Subcutaneous abdominal adipose tissue (tissue), 5 donors: ENCODE data around the gene KHDC1L.

ENCODE experiments used
- H3K27ac ChIP-seq: one replicate; pipeline ENCODE4 v1.7.0; 2013; ENCODE audit warnings: low read depth, mild to moderate bottlenecking, inconsistent platforms, low read length, moderate library complexity
- H3K27me3 ChIP-seq, 5 donors: one replicate each; pipeline ENCODE4 v1.7.0; 2013; ENCODE audit warnings: low read length in 5 of 5, inconsistent platforms in 1 of 5; ENCODE audit not compliant: control insufficient read depth in 5 of 5, insufficient read depth in 4 of 5
- H3K36me3 ChIP-seq, 5 donors: one replicate each; pipeline ENCODE4 v1.7.0; 2013; ENCODE audit warnings: low read length in 5 of 5; ENCODE audit not compliant: control insufficient read depth in 5 of 5, insufficient read depth in 5 of 5
- H3K4me1 ChIP-seq, 5 donors: one replicate each; pipeline ENCODE4 v1.7.0; 2013; ENCODE audit warnings: low read length in 5 of 5, mild to moderate bottlenecking in 3 of 5, moderate library complexity in 1 of 5; ENCODE audit not compliant: control insufficient read depth in 5 of 5, insufficient read depth in 5 of 5
- H3K4me3 ChIP-seq, 5 donors: one replicate each; pipeline ENCODE4 v1.7.0; 2013; ENCODE audit warnings: low read length in 5 of 5, low read depth in 1 of 5
- H3K9ac ChIP-seq, 5 donors: one replicate each; pipeline ENCODE4 v1.7.0; 2013; ENCODE audit warnings: low read length in 5 of 5, mild to moderate bottlenecking in 4 of 5, moderate library complexity in 3 of 5
- H3K9me3 ChIP-seq, 5 donors: one replicate each; pipeline ENCODE4 v1.7.0; 2013; ENCODE audit warnings: low read length in 5 of 5; ENCODE audit not compliant: control insufficient read depth in 5 of 5
- donor health status: healthy.
- donor health status: healthy.
- donor health status: healthy.
- donor health status: healthy.
- donor health status: healthy.

The KHDC1L gene

GRCh38 chr6:73180076-73180738 lies 45.1 kb downstream of the KHDC1L start:
- Histone ChIP-seq H3K9me3 (no peaks in the 10 kb centered on the region), H3K36me3 (no peaks in the 10 kb centered on the region), H3K27me3 (peaks cover 0 to 7% (median 5%) of the 10 kb centered on the region in 5 donors), H3K4me1 (peaks cover 0 to 5% (median 4%) of the 10 kb centered on the region in 5 donors), H3K4me3 (no peak overlapping the region), H3K27ac (no peak overlapping the region), H3K9ac (peak overlapping the region in 1 of 5 donors; percentile 4)

- H3K9ac ChIP-seq: no peak overlapping the region
- peaks cover 0 to 5% (median 3%) of the 10 kb centered on the region in 5 donors for H3K27me3 ChIP-seq
- H3K4me1 ChIP-seq: peaks cover 0 to 5% (median 4%) of the 10 kb centered on the region in 5 donors
- H3K9me3 ChIP-seq: no peaks in the 10 kb centered on the region
- no peak overlapping the region for H3K27ac ChIP-seq
- no peak overlapping the region for H3K4me3 ChIP-seq
- no peaks in the 10 kb centered on the region for H3K36me3 ChIP-seq
These were observed 47.9 kb downstream of the KHDC1L start for GRCh38 chr6:73177221-73177944.

- Histone ChIP-seq H3K27ac (no peak overlapping the region), H3K4me1 (peaks cover 0 to 5% (median 4%) of the 10 kb centered on the region in 5 donors), H3K9me3 (no peaks in the 10 kb centered on the region), H3K27me3 (peaks cover 0 to 5% (median 3%) of the 10 kb centered on the region in 5 donors), H3K4me3 (no peak overlapping the region), H3K9ac (no peak overlapping the region), H3K36me3 (no peaks in the 10 kb centered on the region)
These were observed 49.2 kb downstream of the KHDC1L start for GRCh38 chr6:73176057-73176456.

DNA sequence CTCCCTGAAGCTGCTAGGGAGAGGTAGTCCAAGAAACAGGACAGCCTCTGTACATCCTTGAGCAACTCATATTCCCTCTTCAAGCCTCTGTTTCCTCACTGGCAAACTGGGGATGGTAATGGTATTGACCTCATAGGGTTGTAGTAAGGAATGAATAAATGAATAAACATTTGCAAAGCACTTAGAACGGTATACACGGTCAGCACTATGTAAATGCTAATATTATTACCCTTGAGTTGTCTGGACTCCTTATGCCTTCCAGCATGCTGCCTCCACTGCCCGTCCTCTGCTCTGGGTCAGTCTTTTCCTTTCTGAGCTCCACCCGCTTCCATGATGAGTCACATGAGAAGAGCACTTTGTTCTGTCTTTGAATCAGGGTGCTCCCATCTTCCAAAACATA lies 50.6 kb downstream of the KHDC1L start:
- no peaks in the 10 kb centered on the region for H3K9me3 ChIP-seq
- H3K36me3 ChIP-seq: no peaks in the 10 kb centered on the region
- no peak overlapping the region for H3K4me3 ChIP-seq
- no peak overlapping the region for H3K9ac ChIP-seq
- H3K27me3 ChIP-seq: peaks cover 0 to 5% (median 3%) of the 10 kb centered on the region in 5 donors
- no peaks in the 10 kb centered on the region for H3K4me1 ChIP-seq
- H3K27ac ChIP-seq: no peak overlapping the region
